K562 (cell line): ENCODE data around the gene ZNF48. TPM values are rescaled to one million over a fixed set of nuclear protein-coding genes. Genes with fewer than 3 reads are reported as not detected.

Experiments used
- CREB3L1 ChIP-seq: fragments of 450-650 bp; IDR thresholded peaks from 2 replicates; pipeline ENCODE4 v1.6.1; 2014; ENCODE audit warnings: low read depth, mild to moderate bottlenecking, moderate library complexity, borderline replicate concordance
- ELF4 ChIP-seq: fragments of 450-650 bp; formaldehyde crosslinking; IDR thresholded peaks from 2 replicates; pipeline ENCODE4 v1.4.0; 2022; ENCODE audit warnings: missing genetic modification characterization
- ETV1 ChIP-seq: fragments of 450-650 bp; conservative IDR thresholded peaks from 2 replicates; pipeline ENCODE4 v1.6.1; 2016; ENCODE audit warnings: missing genetic modification characterization, control low read depth, low read depth, missing compliant biosample characterization
- FOSL1 ChIP-seq: fragments of 200-800 bp; sonication (Bioruptor generic); conservative IDR thresholded peaks from 2 replicates; pipeline ENCODE4 v1.6.1; 2016; ENCODE audit warnings: missing genetic modification characterization, missing compliant biosample characterization
- FOXA1 ChIP-seq: fragments of 450-650 bp; IDR thresholded peaks from 2 replicates; pipeline ENCODE4 v1.6.1; 2016; ENCODE audit warnings: mild to moderate bottlenecking, borderline replicate concordance
- FOXJ2 ChIP-seq: fragments of 200-800 bp; sonication (Bioruptor generic); IDR thresholded peaks from 2 replicates; pipeline ENCODE4 v1.6.1; 2016; ENCODE audit warnings: missing genetic modification characterization, missing compliant biosample characterization
- GTF2A2 ChIP-seq: IDR thresholded peaks from 2 replicates; pipeline ENCODE4 v1.6.1; 2016; ENCODE audit warnings: mild to moderate bottlenecking, missing genetic modification characterization, missing compliant biosample characterization
- HDGF ChIP-seq: fragments of 450-650 bp; IDR thresholded peaks from 2 replicates; pipeline ENCODE4 v1.6.1; 2016
- HES1 ChIP-seq: fragments of 450-650 bp; IDR thresholded peaks from 2 replicates; pipeline ENCODE4 v1.6.1; 2016; ENCODE audit warnings: low read depth, mild to moderate bottlenecking, moderate library complexity
- KAT2B ChIP-seq: IDR thresholded peaks from one replicate; pipeline ENCODE4 v1.6.1; 2012; ENCODE audit warnings: low read depth, mild to moderate bottlenecking, control low read depth, inconsistent platforms, low read length, moderate library complexity
- PRDM10 ChIP-seq: fragments of 450-650 bp; IDR thresholded peaks from 2 replicates; pipeline ENCODE4 v1.6.1; 2018; ENCODE audit not compliant: partially characterized antibody
- SOX6 ChIP-seq: fragments of 450-650 bp; IDR thresholded peaks from 2 replicates; pipeline ENCODE4 v1.6.1; 2014; ENCODE audit warnings: mild to moderate bottlenecking
- SREBF2 ChIP-seq: sonication (generic); formaldehyde crosslinking; IDR thresholded peaks from 2 replicates; pipeline ENCODE4 v1.4.0; 2020; ENCODE audit warnings: mild to moderate bottlenecking, missing genetic modification reagents
- TAF15 ChIP-seq: fragments of 200-400 bp; formaldehyde crosslinking; IDR thresholded peaks from 2 replicates; pipeline ENCODE4 v1.6.1; 2017; ENCODE audit warnings: mild to moderate bottlenecking, low read depth, low read length, moderate library complexity
- TCF3 ChIP-seq: sonication (generic); formaldehyde crosslinking; IDR thresholded peaks from 2 replicates; pipeline ENCODE4 v1.4.0; 2020; ENCODE audit warnings: mild to moderate bottlenecking, missing genetic modification reagents
- ZBED1 ChIP-seq: IDR thresholded peaks from 2 replicates; pipeline ENCODE4 v1.6.1; 2014
- ZHX1 ChIP-seq: fragments of 150-350 bp; conservative IDR thresholded peaks from 2 replicates; pipeline ENCODE4 v1.6.1; 2014; ENCODE audit warnings: low read length
- ZNF232 ChIP-seq: sonication (generic); formaldehyde crosslinking; IDR thresholded peaks from 2 replicates; pipeline ENCODE4 v1.8.0; 2022; ENCODE audit warnings: mild to moderate bottlenecking, missing genetic modification reagents
- ZNF780A ChIP-seq: fragments of 250-450 bp; sonication (Bioruptor Pico); IDR thresholded peaks from 2 replicates; pipeline ENCODE4 v1.5.0; 2021; ENCODE audit warnings: mild to moderate bottlenecking
- polyA plus RNA-seq, 8 experiments: library from polyadenylated mRNA; depleted of rRNA in 4 of 8; stranded (reverse) in 5 of 8; unstranded in 3 of 8; fragments of >200 nt; fragmentation: Nextera tagmentation in 2 of 8; fragmentation: Illumina TruSeq in 1 of 8; extraction: Ambion mirVana in 2 of 8; extraction: Trizol in 1 of 8; gene quantifications; 2 replicates each; pipeline versions ENCODE4 v1.2.1 to v1.2.3, GENCODE V29; 2011 to 2014; ENCODE audit warnings: inconsistent platforms in 1 of 8, missing spikeins in 1 of 8
- total RNA-seq, 7 experiments: library from RNA; depleted of rRNA in 6 of 7; stranded (reverse); fragments of >200 nt in 6 of 7; fragmentation: Illumina TruSeq in 2 of 7; extraction: Trizol in 2 of 7; gene quantifications; 2 replicates each; pipeline versions ENCODE4 v1.2.1 to v1.2.3, GENCODE V29; 2011 to 2021; ENCODE audit warnings: low replicate concordance in 1 of 7
- TF ChIP-seq, protein P1 (sequence below): fragments of 250-450 bp; sonication (Bioruptor Pico); IDR thresholded peaks from 2 replicates; pipeline ENCODE4 v1.4.0; 2020

Gene ZNF48
- total and polyA plus RNA-seq, 9 of the 15 experiments (the other 6 are each of a cell fraction or from before 2014, with no cell fraction given): 0.38 to 11.6 (median 4.7) TPM

- TF ChIP-seq ZHX1: no peak
- TF ChIP-seq ZBED1: no peak
- no peak for TF ChIP-seq TCF3 (CRISPR knock-in tag)
- TF ChIP-seq FOXA1: no peak
- TF ChIP-seq FOSL1 (tag): peak; percentile 76
- peak; percentile 71 for TF ChIP-seq PRDM10
- TF ChIP-seq ETV1: peak; percentile 77
- no peak for TF ChIP-seq HES1
- 0 out of 2 replicates have a peak, but pooled peaks have one; percentile 9 for TF ChIP-seq SOX6
- TF ChIP-seq HDGF: no peak
- no peak for TF ChIP-seq GTF2A2 (tag)
- TF ChIP-seq CREB3L1: peak; percentile 48; the same call in 1 of the 2 replicates
- no peak for TF ChIP-seq TAF15
- no peak for TF ChIP-seq ELF4 (CRISPR knock-in tag)
- TF ChIP-seq ZNF780A (CRISPR knock-in tag): no peak
- TF ChIP-seq FOXJ2 (tag): no peak
- no peak for TF ChIP-seq KAT2B
- TF ChIP-seq SREBF2 (CRISPR knock-in tag): no peak
- TF ChIP-seq, protein P1, sequence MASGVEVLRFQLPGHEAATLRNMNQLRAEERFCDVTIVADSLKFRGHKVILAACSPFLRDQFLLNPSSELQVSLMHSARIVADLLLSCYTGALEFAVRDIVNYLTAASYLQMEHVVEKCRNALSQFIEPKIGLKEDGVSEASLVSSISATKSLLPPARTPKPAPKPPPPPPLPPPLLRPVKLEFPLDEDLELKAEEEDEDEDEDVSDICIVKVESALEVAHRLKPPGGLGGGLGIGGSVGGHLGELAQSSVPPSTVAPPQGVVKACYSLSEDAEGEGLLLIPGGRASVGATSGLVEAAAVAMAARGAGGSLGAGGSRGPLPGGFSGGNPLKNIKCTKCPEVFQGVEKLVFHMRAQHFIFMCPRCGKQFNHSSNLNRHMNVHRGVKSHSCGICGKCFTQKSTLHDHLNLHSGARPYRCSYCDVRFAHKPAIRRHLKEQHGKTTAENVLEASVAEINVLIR (CRISPR knock-in tag): no peak
- TF ChIP-seq ZNF232: no peak
These were observed 13.8 kb upstream of the ZNF48 start (continued) for GRCh38 chr16:30381291-30382041.
